HG03196 (cell line): ENCODE measurements around the gene SPATA18.

Source experiments
- ATAC-seq: cut with Tn5 transposase; IDR thresholded peaks from one replicate; pipeline ENCODE4 v1.9.1; 2021; ENCODE audit not compliant: unreplicated experiment

SPATA18 gene

GRCh38 chr4:52051213-52051614 is at the start of gene SPATA18:
Gene SPATA18 (plus strand): TSS chr4:52051304. CDS start chr4:52051705, 401 bp downstream.
- ATAC-seq, result peak; percentile 51

- no peak for ATAC-seq
Measured at GRCh38 chr4:52001616-52002015, 49.5 kb upstream of the SPATA18 start.

GRCh38 chr4:52004414-52004813 is 46.7 kb upstream of the SPATA18 start:
- ATAC-seq, result no peak

GRCh38 chr4:52005604-52006273 is 45.4 kb upstream of the SPATA18 start:
- ATAC-seq, result no peak

- ATAC-seq, result no peak
Measured at GRCh38 chr4:52006887-52007286, 44.2 kb upstream of the SPATA18 start.

- no peak for ATAC-seq
Measured at GRCh38 chr4:52010986-52011385, 40.1 kb upstream of the SPATA18 start.

- ATAC-seq, result no peak
Measured at GRCh38 chr4:52012651-52013050, 38.5 kb upstream of the SPATA18 start.

GRCh38 chr4:52014903-52015302 is 36.2 kb upstream of the SPATA18 start:
- ATAC-seq, result no peak

GRCh38 chr4:52015366-52015765 is 35.7 kb upstream of the SPATA18 start:
- no peak for ATAC-seq

- ATAC-seq, result no peak
Measured at GRCh38 chr4:52016981-52017380, 34.1 kb upstream of the SPATA18 start.

- no peak for ATAC-seq
Measured at GRCh38 chr4:52017814-52018213, 33.3 kb upstream of the SPATA18 start.

- no peak for ATAC-seq
Measured at GRCh38 chr4:52019936-52020657, 31.0 kb upstream of the SPATA18 start, which contains the start of gene LRRC66. Gene LRRC66 (minus strand): TSS chr4:52020363. CDS start chr4:52017613, 2,750 bp downstream.

GRCh38 chr4:52028970-52029369 is 22.1 kb upstream of the SPATA18 start:
- ATAC-seq, result no peak

GRCh38 chr4:52032005-52032404 is 19.1 kb upstream of the SPATA18 start:
- ATAC-seq, result no peak

GRCh38 chr4:52035190-52035589 is 15.9 kb upstream of the SPATA18 start:
- ATAC-seq, result no peak

GRCh38 chr4:52036886-52037530 is 14.1 kb upstream of the SPATA18 start:
- ATAC-seq, result no peak

- peak; percentile 42 for ATAC-seq
Measured at GRCh38 chr4:52037689-52038102, 13.4 kb upstream of the SPATA18 start.

GRCh38 chr4:52038103-52038912 is 12.8 kb upstream of the SPATA18 start, which contains the start of gene SGCB:
Gene SGCB (minus strand): TSS chr4:52038299. CDS start chr4:52038259, 40 bp downstream.
- ATAC-seq, result peak; percentile 94

GRCh38 chr4:52045028-52045427 is 6.1 kb upstream of the SPATA18 start:
- ATAC-seq, result no peak

- no peak for ATAC-seq
Measured at GRCh38 chr4:52049266-52049665, 1.8 kb upstream of the SPATA18 start.
